ENCODE data around the gene UTS2B. TPM values are rescaled to one million over a fixed set of nuclear protein-coding genes. Genes with fewer than 3 reads are reported as not detected.

Gene UTS2B
- total and polyA plus RNA-seq, 10 of the 15 experiments (the other 5 are each of a cell fraction or from before 2014, with no cell fraction given): 0.15 to 0.72 (median 0.44) TPM

DNA sequence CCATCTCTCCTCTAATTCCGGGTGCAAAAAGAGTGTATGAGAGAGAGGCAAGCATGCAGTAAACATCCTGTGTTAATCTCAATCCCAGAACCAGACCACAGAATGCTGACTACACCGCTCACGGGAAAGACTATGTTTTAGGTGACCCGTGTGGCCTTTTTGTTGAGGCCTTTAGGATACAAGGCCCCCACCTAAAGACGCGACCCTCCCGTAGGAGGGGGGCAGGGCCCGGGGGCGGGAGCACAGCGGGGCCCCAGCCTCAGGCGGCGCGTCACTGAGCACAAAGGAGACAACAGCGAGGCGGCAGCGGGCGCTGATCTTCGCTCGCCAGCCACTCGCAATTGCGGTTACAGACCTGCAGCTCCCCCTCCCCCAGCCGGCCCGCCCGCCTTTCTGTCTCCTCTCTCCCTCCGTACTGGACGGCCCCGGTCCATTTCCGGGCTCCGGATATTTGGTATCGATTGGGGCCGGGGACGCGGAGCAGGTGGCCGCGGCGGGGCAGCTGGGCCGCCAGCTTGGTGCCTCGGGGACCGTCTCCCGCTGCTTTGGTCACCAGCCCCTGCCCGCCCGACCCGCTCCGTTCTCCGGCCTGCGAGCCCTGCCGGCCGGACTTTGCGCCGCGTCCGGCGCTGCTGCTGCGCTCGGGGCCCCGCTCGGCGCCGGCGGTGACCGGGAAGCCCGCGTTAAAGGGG lies 1.2 kb downstream of the UTS2B start, which contains the start of gene CCDC50 (continued):
- TF ChIP-seq, protein P1, sequence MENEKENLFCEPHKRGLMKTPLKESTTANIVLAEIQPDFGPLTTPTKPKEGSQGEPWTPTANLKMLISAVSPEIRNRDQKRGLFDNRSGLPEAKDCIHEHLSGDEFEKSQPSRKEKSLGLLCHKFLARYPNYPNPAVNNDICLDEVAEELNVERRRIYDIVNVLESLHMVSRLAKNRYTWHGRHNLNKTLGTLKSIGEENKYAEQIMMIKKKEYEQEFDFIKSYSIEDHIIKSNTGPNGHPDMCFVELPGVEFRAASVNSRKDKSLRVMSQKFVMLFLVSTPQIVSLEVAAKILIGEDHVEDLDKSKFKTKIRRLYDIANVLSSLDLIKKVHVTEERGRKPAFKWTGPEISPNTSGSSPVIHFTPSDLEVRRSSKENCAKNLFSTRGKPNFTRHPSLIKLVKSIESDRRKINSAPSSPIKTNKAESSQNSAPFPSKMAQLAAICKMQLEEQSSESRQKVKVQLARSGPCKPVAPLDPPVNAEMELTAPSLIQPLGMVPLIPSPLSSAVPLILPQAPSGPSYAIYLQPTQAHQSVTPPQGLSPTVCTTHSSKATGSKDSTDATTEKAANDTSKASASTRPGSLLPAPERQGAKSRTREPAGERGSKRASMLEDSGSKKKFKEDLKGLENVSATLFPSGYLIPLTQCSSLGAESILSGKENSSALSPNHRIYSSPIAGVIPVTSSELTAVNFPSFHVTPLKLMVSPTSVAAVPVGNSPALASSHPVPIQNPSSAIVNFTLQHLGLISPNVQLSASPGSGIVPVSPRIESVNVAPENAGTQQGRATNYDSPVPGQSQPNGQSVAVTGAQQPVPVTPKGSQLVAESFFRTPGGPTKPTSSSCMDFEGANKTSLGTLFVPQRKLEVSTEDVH (IDR thresholded peaks at IDR 0.05; ENCODE audit: low read depth, partially characterized antibody): no peak
- TF ChIP-seq ZNF24 (IDR thresholded peaks at IDR 0.05) (0 out of 2 replicates have a peak, but pooled peaks have one; percentile 12), POU2F2 (IDR thresholded peaks at IDR 0.05; ENCODE audit: borderline replicate concordance, low read depth, low read length) (peak; percentile 53; the same call in 1 of the 3 replicates), ZNF217 (IDR thresholded peaks at IDR 0.05) (peak; percentile 38; the same call in 1 of the 2 replicates), MYB (IDR thresholded peaks at IDR 0.05; ENCODE audit: borderline replicate concordance, low read depth, low read length) (no peak), SP1 (IDR thresholded peaks at IDR 0.05; ENCODE audit: low read depth, low read length) (peak; percentile 50), POLR2A (IDR thresholded peaks at IDR 0.05; ENCODE audit: low read depth, low read length) (peak; percentile 86), HDGF (IDR thresholded peaks at IDR 0.05) (0 out of 2 replicates have a peak, but pooled peaks have one; percentile 51), FOXM1 (IDR thresholded peaks at IDR 0.05; ENCODE audit: low read depth, low read length) (no peak), CBX3 (IDR thresholded peaks at IDR 0.05; ENCODE audit: borderline replicate concordance, low read depth) (no peak), ATF7 (IDR thresholded peaks at IDR 0.05; ENCODE audit: low read depth) (peak; percentile 42), JUNB (IDR thresholded peaks at IDR 0.05) (no peak), NR2F1 (conservative IDR thresholded peaks at IDR 0.05) (peak; percentile 62), RBBP5 (conservative IDR thresholded peaks at IDR 0.05) (no peak), KAT2A (conservative IDR thresholded peaks at IDR 0.05; ENCODE audit: control insufficient read depth, low read depth, low read length) (no peak), NFXL1 (IDR thresholded peaks at IDR 0.05; ENCODE audit: borderline replicate concordance) (no peak), ZNF207 (IDR thresholded peaks at IDR 0.05; ENCODE audit: borderline replicate concordance) (0 out of 2 replicates have a peak, but pooled peaks have one; percentile 57)
- TF ChIP-seq, protein P2, sequence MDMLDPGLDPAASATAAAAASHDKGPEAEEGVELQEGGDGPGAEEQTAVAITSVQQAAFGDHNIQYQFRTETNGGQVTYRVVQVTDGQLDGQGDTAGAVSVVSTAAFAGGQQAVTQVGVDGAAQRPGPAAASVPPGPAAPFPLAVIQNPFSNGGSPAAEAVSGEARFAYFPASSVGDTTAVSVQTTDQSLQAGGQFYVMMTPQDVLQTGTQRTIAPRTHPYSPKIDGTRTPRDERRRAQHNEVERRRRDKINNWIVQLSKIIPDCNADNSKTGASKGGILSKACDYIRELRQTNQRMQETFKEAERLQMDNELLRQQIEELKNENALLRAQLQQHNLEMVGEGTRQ (IDR thresholded peaks at IDR 0.05; ENCODE audit: borderline replicate concordance, low read depth, low read length): no peak
- TF ChIP-seq, protein P3, sequence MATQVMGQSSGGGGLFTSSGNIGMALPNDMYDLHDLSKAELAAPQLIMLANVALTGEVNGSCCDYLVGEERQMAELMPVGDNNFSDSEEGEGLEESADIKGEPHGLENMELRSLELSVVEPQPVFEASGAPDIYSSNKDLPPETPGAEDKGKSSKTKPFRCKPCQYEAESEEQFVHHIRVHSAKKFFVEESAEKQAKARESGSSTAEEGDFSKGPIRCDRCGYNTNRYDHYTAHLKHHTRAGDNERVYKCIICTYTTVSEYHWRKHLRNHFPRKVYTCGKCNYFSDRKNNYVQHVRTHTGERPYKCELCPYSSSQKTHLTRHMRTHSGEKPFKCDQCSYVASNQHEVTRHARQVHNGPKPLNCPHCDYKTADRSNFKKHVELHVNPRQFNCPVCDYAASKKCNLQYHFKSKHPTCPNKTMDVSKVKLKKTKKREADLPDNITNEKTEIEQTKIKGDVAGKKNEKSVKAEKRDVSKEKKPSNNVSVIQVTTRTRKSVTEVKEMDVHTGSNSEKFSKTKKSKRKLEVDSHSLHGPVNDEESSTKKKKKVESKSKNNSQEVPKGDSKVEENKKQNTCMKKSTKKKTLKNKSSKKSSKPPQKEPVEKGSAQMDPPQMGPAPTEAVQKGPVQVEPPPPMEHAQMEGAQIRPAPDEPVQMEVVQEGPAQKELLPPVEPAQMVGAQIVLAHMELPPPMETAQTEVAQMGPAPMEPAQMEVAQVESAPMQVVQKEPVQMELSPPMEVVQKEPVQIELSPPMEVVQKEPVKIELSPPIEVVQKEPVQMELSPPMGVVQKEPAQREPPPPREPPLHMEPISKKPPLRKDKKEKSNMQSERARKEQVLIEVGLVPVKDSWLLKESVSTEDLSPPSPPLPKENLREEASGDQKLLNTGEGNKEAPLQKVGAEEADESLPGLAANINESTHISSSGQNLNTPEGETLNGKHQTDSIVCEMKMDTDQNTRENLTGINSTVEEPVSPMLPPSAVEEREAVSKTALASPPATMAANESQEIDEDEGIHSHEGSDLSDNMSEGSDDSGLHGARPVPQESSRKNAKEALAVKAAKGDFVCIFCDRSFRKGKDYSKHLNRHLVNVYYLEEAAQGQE (IDR thresholded peaks at IDR 0.05; ENCODE audit: low read depth, low read length): no peak
- TF ChIP-seq, protein P4, sequence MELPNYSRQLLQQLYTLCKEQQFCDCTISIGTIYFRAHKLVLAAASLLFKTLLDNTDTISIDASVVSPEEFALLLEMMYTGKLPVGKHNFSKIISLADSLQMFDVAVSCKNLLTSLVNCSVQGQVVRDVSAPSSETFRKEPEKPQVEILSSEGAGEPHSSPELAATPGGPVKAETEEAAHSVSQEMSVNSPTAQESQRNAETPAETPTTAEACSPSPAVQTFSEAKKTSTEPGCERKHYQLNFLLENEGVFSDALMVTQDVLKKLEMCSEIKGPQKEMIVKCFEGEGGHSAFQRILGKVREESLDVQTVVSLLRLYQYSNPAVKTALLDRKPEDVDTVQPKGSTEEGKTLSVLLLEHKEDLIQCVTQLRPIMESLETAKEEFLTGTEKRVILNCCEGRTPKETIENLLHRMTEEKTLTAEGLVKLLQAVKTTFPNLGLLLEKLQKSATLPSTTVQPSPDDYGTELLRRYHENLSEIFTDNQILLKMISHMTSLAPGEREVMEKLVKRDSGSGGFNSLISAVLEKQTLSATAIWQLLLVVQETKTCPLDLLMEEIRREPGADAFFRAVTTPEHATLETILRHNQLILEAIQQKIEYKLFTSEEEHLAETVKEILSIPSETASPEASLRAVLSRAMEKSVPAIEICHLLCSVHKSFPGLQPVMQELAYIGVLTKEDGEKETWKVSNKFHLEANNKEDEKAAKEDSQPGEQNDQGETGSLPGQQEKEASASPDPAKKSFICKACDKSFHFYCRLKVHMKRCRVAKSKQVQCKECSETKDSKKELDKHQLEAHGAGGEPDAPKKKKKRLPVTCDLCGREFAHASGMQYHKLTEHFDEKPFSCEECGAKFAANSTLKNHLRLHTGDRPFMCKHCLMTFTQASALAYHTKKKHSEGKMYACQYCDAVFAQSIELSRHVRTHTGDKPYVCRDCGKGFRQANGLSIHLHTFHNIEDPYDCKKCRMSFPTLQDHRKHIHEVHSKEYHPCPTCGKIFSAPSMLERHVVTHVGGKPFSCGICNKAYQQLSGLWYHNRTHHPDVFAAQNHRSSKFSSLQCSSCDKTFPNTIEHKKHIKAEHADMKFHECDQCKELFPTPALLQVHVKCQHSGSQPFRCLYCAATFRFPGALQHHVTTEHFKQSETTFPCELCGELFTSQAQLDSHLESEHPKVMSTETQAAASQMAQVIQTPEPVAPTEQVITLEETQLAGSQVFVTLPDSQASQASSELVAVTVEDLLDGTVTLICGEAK (IDR thresholded peaks at IDR 0.05; ENCODE audit: borderline replicate concordance): no peak; the same call in 1 of the 2 replicates
